ENCODE measurements around the gene PTPRK. TPM values are rescaled to one million over a fixed set of nuclear protein-coding genes. Genes with fewer than 3 reads are reported as not detected.

The PTPRK gene
- total and polyA plus RNA-seq, 2 of the 13 experiments (the other 11 are each of a cell fraction or from before 2014, with no cell fraction given): 43.6 to 98.3 TPM

DNA sequence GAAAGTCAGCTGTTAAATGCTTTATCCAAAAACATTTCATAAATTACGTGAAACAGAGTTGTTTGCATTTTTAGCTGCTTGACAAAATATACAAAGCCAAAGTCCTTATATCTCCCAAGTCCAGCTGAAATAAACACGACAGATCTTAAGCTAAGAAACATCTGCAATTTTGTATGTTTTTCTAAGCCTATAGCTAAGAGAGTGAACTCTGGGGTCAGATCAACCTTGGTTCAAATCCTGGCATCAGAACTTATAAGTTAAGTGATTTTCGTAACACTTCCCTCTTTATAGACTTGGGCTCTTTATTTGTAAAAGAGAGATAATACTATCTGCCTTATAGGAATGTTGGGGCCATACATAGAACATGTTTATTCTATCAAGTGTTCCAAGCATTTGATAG lies 176.7 kb downstream of the PTPRK start:
- Histone ChIP-seq H2AFZ (ENCODE audit: low read length) (no peak overlapping the region), H3K27ac (ENCODE audit: extremely low read length, insufficient read depth, low read length) (no peak overlapping the region), H3K4me2 (ENCODE audit: low read depth, low read length) (no peak overlapping the region), H3K27me3 (ENCODE audit: control insufficient read depth in 1 of 2, insufficient read depth in 2 of 2, low read length in 2 of 2) (no peaks in the 10 kb centered on the region), H3K36me3 (replicated peaks in 1 of 2; ENCODE audit: control insufficient read depth in 1 of 2, insufficient read depth in 2 of 2, low read length in 2 of 2) (no peaks in the 10 kb centered on the region; a peak in 2 of 5 replicates), H3K4me1 (ENCODE audit: insufficient read depth, low read length) (peaks cover 42% of the 10 kb centered on the region), H4K20me1 (ENCODE audit: insufficient read depth, low read length) (no peaks in the 10 kb centered on the region), H3K79me2 (ENCODE audit: insufficient read depth, low read length) (peaks cover 34% of the 10 kb centered on the region), H3K4me3 (replicated peaks in 1 of 3; ENCODE audit: insufficient read depth in 1 of 3, low read depth in 2 of 3, low read length in 3 of 3) (no peak overlapping the region), H3K9ac (ENCODE audit: insufficient read depth, low read depth, low read length) (no peak overlapping the region), H3K9me3 (ENCODE audit: low read length) (no peaks in the 10 kb centered on the region)
- no peak for DNase-seq (ENCODE audit: low spot score)
- ATAC-seq: no peak
- intact Hi-C loops (cut with micrococcal nuclease; ENCODE audit: unreplicated experiment) (no loop called here), in situ Hi-C loops (cut with HindIII; ENCODE audit: extremely low pct_ligation_motif_present, low pct_unique_long_range_greater_than_20kb) (no loop called here)
- ChIA-PET POLR2A (no interaction called here), CTCF (ENCODE audit: low intra/inter-chr PET ratio, low total read pairs) (no interaction called here)
- FAIRE-seq: no peak
- 86% methylated on average over 3 of the region's 3 CpGs for WGBS (ENCODE audit: low lambda C conversion rate)
- no peak for TF ChIP-seq MXI1 (IDR thresholded peaks at IDR 0.05; ENCODE audit: borderline replicate concordance, low read depth, low read length)
- TF ChIP-seq ZNF205 (CRISPR knock-in tag; IDR thresholded peaks at IDR 0.05): no peak
- TF ChIP-seq ZNF724P (CRISPR knock-in tag; IDR thresholded peaks at IDR 0.05; ENCODE audit: borderline replicate concordance): no peak
- TF ChIP-seq BCL6 (CRISPR knock-in tag; IDR thresholded peaks at IDR 0.05): no peak
- TF ChIP-seq ZNF703 (CRISPR knock-in tag; IDR thresholded peaks at IDR 0.05; ENCODE audit: borderline replicate concordance): no peak
- no peak for TF ChIP-seq TBX2 (CRISPR knock-in tag; IDR thresholded peaks at IDR 0.05; ENCODE audit: borderline replicate concordance)
- no peak for TF ChIP-seq PITX1 (CRISPR knock-in tag; IDR thresholded peaks at IDR 0.05)
- TF ChIP-seq GATA4 (IDR thresholded peaks at IDR 0.05; ENCODE audit: borderline replicate concordance, low read depth): no peak
- no peak for TF ChIP-seq TEAD2 (CRISPR knock-in tag; IDR thresholded peaks at IDR 0.05)
- no peak for TF ChIP-seq FOXK1 (CRISPR knock-in tag; IDR thresholded peaks at IDR 0.05; ENCODE audit: borderline replicate concordance, low read depth)
- TF ChIP-seq ATF7 (IDR thresholded peaks at IDR 0.05): no peak
- TF ChIP-seq ATF7 (CRISPR knock-in tag; IDR thresholded peaks at IDR 0.05): no peak
- TF ChIP-seq NFYB (CRISPR knock-in tag; IDR thresholded peaks at IDR 0.05): no peak
- TF ChIP-seq FOSL2 (CRISPR knock-in tag; IDR thresholded peaks at IDR 0.05): no peak
- TF ChIP-seq TEAD3 (CRISPR knock-in tag; optimal IDR thresholded peaks at IDR 0.05; ENCODE audit: borderline replicate concordance): no peak
- TF ChIP-seq ZNF546 (CRISPR knock-in tag; conservative IDR thresholded peaks at IDR 0.05): no peak
- no peak for TF ChIP-seq ZNF749 (CRISPR knock-in tag; IDR thresholded peaks at IDR 0.05; ENCODE audit: borderline replicate concordance)
- TF ChIP-seq AHR (CRISPR knock-in tag; IDR thresholded peaks at IDR 0.05): no peak
- no peak for TF ChIP-seq DR1 (CRISPR knock-in tag; IDR thresholded peaks at IDR 0.05)
- TF ChIP-seq FOXP1 (IDR thresholded peaks at IDR 0.05): no peak
- no peak for TF ChIP-seq FOXP1 (CRISPR knock-in tag; IDR thresholded peaks at IDR 0.05)
- TF ChIP-seq ZNF10 (CRISPR knock-in tag; IDR thresholded peaks at IDR 0.05; ENCODE audit: borderline replicate concordance, low read depth): no peak
- BruUV-seq (replicated peaks): no TSS peak

Measured in HepG2 (cell line).